Trophoblast cell (in vitro differentiated cells and primary cell): ENCODE results near the gene SGF29.

Experiments
- DNase-seq, 2 donors: peaks; one replicate each; pipeline ENCODE4 v3.0.0-alpha.2; 2016
- H2AFZ ChIP-seq: 2 replicates; pipeline ENCODE4 v1.6.1; 2013; ENCODE audit warnings: low read length, moderate library complexity, mild to moderate bottlenecking; ENCODE audit not compliant: insufficient read depth, poor library complexity
- H2AK5ac ChIP-seq: 2 replicates; pipeline ENCODE4 v1.6.1; 2013; ENCODE audit warnings: mild to moderate bottlenecking, low read length
- H2BK120ac ChIP-seq: 2 replicates; pipeline ENCODE4 v1.6.1; 2013; ENCODE audit warnings: low read length, mild to moderate bottlenecking, moderate library complexity; ENCODE audit not compliant: insufficient read depth, poor library complexity
- H2BK12ac ChIP-seq: 2 replicates; pipeline ENCODE4 v1.6.1; 2013; ENCODE audit warnings: mild to moderate bottlenecking, low read length, moderate library complexity
- H2BK5ac ChIP-seq: 2 replicates; pipeline ENCODE4 v1.6.1; 2013; ENCODE audit warnings: low read length, low read depth, moderate library complexity, mild to moderate bottlenecking; ENCODE audit not compliant: poor library complexity
- H3K14ac ChIP-seq: 2 replicates; pipeline ENCODE4 v1.6.1; 2013; ENCODE audit warnings: mild to moderate bottlenecking, low read length
- H3K18ac ChIP-seq: 2 replicates; pipeline ENCODE4 v1.6.1; 2013; ENCODE audit warnings: mild to moderate bottlenecking, low read length
- H3K23ac ChIP-seq: 2 replicates; pipeline ENCODE4 v1.6.1; 2013; ENCODE audit warnings: low read length
- H3K27ac ChIP-seq: 2 replicates; pipeline ENCODE4 v1.5.1; 2013; ENCODE audit warnings: low read depth, mild to moderate bottlenecking, inconsistent platforms, low read length, moderate library complexity
- H3K27me3 ChIP-seq: 2 replicates; pipeline ENCODE4 v1.6.1; 2013; ENCODE audit warnings: inconsistent platforms, mild to moderate bottlenecking, low read length, moderate library complexity; ENCODE audit not compliant: insufficient read depth
- H3K36me3 ChIP-seq, 2 experiments: 1 replicate in 1 of 2; 2 replicates in 1 of 2; pipeline ENCODE4 v1.6.1; 2013; ENCODE audit warnings: low read length in 2 of 2, mild to moderate bottlenecking in 2 of 2, moderate library complexity in 1 of 2; ENCODE audit not compliant: insufficient read depth in 2 of 2, control insufficient read depth in 1 of 2
- H3K4ac ChIP-seq: 2 replicates; pipeline ENCODE4 v1.6.1; 2013; ENCODE audit warnings: low read depth, mild to moderate bottlenecking, low read length, moderate library complexity
- H3K4me1 ChIP-seq, 2 experiments: 1 replicate in 1 of 2; 2 replicates in 1 of 2; pipeline ENCODE4 v1.6.1; 2013; ENCODE audit warnings: low read length in 2 of 2, mild to moderate bottlenecking in 2 of 2, moderate library complexity in 1 of 2; ENCODE audit not compliant: insufficient read depth in 2 of 2, control insufficient read depth in 1 of 2
- H3K4me2 ChIP-seq: 2 replicates; pipeline ENCODE4 v1.6.1; 2013; ENCODE audit warnings: inconsistent platforms, mild to moderate bottlenecking, low read length, moderate library complexity
- H3K4me3 ChIP-seq: 2 replicates; pipeline ENCODE4 v1.5.1; 2013; ENCODE audit warnings: mild to moderate bottlenecking, low read depth, low read length, inconsistent platforms
- H3K79me1 ChIP-seq: one replicate; pipeline ENCODE4 v1.6.1; 2013; ENCODE audit warnings: low read length
- H3K79me2 ChIP-seq: 2 replicates; pipeline ENCODE4 v1.6.1; 2013; ENCODE audit warnings: low read length, mild to moderate bottlenecking; ENCODE audit not compliant: control insufficient read depth, insufficient read depth, poor library complexity
- H3K9ac ChIP-seq: 2 replicates; pipeline ENCODE4 v1.6.1; 2013; ENCODE audit warnings: mild to moderate bottlenecking, low read length
- H3K9me3 ChIP-seq: 2 replicates; pipeline ENCODE4 v1.6.1; 2013; ENCODE audit warnings: low read depth, mild to moderate bottlenecking, control low read depth, inconsistent platforms, low read length; ENCODE audit not compliant: insufficient read depth
- H4K12ac ChIP-seq: 2 replicates; pipeline ENCODE4 v1.6.1; 2013; ENCODE audit warnings: low read depth, mild to moderate bottlenecking, low read length, moderate library complexity
- H4K8ac ChIP-seq: 2 replicates; pipeline ENCODE4 v1.6.1; 2013; ENCODE audit warnings: low read depth, mild to moderate bottlenecking, low read length, moderate library complexity
- H4K91ac ChIP-seq: one replicate; pipeline ENCODE4 v1.6.1; 2013; ENCODE audit warnings: low read depth, mild to moderate bottlenecking, low read length, moderate library complexity
- WGBS: extraction: QIAGEN DNeasy Blood & Tissue Kit; methylation state at CpG from one replicate; pipeline ENCODE4 v1.1.7; 2013; ENCODE audit warnings: missing lambda C conversion rate; ENCODE audit not compliant: insufficient read length, insufficient coverage; ENCODE audit errors: extremely low coverage; 5-methylcytosine and 5-hydroxymethylcytosine counted together

The SGF29 gene

DNA sequence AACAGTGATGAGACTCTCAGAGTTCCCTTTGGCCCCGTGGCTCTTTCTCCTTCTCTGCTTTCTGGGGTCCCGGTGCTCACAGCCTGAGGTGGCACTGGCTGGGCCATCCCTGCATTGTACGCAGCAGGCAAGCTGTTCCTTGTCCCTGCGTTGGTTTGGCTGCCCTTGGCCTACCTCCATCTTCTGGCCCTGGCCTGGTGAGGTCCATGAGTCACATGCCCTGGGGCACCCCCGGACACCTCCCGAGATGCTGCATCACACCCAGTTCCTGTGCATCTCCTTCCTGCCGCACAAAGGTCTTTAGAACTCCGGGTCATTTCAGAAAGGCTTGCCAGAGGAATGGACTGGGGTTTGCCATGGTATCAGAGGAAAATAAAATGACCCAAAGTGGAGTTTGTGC lies 33.7 kb downstream of the SGF29 start:
- DNase-seq = peak; percentile 67 to 76
- Histone ChIP-seq H3K9me3 (no peaks in the 10 kb centered on the region), H2AFZ (no peak overlapping the region), H2AK5ac (no peak overlapping the region), H3K36me3 (peaks cover 31 to 38% of the 10 kb centered on the region in 2 experiments), H2BK5ac (no peak overlapping the region), H3K4ac (no peak overlapping the region), H3K14ac (no peak overlapping the region), H3K27me3 (no peaks in the 10 kb centered on the region), H4K8ac (no peak overlapping the region), H3K23ac (no peak overlapping the region), H3K4me3 (no peak overlapping the region), H3K4me2 (no peak overlapping the region), H3K79me1 (no peaks in the 10 kb centered on the region), H3K4me1 (peaks cover 0 to 2% of the 10 kb centered on the region in 2 experiments), H4K91ac (no peak overlapping the region), H2BK12ac (no peak overlapping the region), H2BK120ac (no peak overlapping the region), H3K9ac (no peak overlapping the region), H3K79me2 (no peaks in the 10 kb centered on the region), H3K18ac (no peak overlapping the region), H4K12ac (no peak overlapping the region), H3K27ac (no peak overlapping the region)
- no CpG with 5 or more reads among the region's 8 CpGs for whole genome bisulfite sequencing

GRCh38 chr16:28589069-28589468 lies 35.3 kb downstream of the SGF29 start:
- Histone ChIP-seq H3K79me1 (no peaks in the 10 kb centered on the region), H3K9me3 (no peaks in the 10 kb centered on the region), H3K79me2 (no peaks in the 10 kb centered on the region), H3K23ac (no peak overlapping the region), H2AFZ (no peak overlapping the region), H3K36me3 (peaks cover 31 to 40% of the 10 kb centered on the region in 2 experiments), H4K12ac (no peak overlapping the region), H2AK5ac (no peak overlapping the region), H3K4me3 (no peak overlapping the region), H3K27ac (no peak overlapping the region), H2BK120ac (no peak overlapping the region), H3K27me3 (no peaks in the 10 kb centered on the region), H3K4me2 (no peak overlapping the region), H4K8ac (no peak overlapping the region), H3K14ac (no peak overlapping the region), H2BK5ac (no peak overlapping the region), H3K4me1 (peaks cover 0 to 2% of the 10 kb centered on the region in 2 experiments), H2BK12ac (no peak overlapping the region), H4K91ac (no peak overlapping the region), H3K18ac (no peak overlapping the region), H3K4ac (no peak overlapping the region), H3K9ac (no peak overlapping the region)
- DNase-seq = no peak
- WGBS = no CpG with 5 or more reads among the region's 8 CpGs

GRCh38 chr16:28589930-28590329 lies 36.2 kb downstream of the SGF29 start:
- Histone ChIP-seq H3K4ac (no peak overlapping the region), H3K4me1 (peaks cover 0 to 2% of the 10 kb centered on the region in 2 experiments)

DNA sequence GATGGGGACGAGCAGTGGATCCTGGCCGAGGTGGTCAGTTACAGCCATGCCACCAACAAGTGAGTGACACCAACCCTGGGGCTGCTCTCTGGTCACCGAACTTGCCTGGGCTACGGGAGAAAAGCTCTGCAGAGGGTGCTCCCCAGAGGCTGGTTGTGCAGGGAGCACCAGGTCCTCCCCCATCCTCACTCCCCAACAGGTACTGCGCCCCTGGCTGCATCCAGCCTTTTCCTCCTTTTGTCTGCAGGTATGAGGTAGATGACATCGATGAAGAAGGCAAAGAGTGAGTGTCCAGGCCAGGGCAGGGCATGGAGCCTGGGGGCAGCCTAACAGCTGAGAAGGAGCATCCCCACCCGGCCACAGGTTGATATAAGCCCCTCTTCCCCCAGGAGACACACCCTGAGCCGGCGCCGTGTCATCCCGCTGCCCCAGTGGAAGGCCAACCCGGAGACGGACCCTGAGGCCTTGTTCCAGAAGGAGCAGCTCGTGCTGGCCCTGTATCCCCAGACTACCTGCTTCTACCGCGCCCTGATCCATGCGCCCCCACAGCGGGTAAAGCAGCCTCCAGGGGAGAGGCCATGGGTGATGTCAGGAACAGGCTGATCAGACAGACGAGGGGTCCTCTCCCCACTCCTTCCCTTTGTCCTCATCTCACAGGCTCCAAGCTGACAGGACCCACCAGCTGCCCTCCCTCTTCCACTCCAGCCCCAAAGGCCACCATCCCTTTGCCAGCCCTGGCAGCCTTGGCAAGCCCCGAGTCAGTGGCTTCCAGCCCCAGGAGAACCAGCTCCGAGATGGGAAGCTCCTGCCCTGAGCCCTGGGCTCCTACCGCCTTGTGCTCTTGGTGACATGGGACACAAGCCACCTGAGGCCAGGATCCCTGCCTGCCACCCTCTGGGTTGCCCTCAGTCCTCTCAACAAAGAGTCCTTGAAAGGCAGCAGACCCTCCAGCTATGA lies 36.9 kb downstream of the SGF29 start:
- no peak overlapping the region for H3K4me3 ChIP-seq
- H3K36me3 ChIP-seq = peaks cover 27 to 35% of the 10 kb centered on the region in 2 experiments
- no peak overlapping the region for H3K4ac ChIP-seq
- no peak overlapping the region for H3K9ac ChIP-seq
- no peak overlapping the region for H4K8ac ChIP-seq
- H3K79me2 ChIP-seq = no peaks in the 10 kb centered on the region
- no peak overlapping the region for H4K12ac ChIP-seq
- no peaks in the 10 kb centered on the region for H3K9me3 ChIP-seq
- H3K23ac ChIP-seq = no peak overlapping the region
- no peaks in the 10 kb centered on the region for H3K27me3 ChIP-seq
- no peak overlapping the region for H2BK120ac ChIP-seq
- H3K18ac ChIP-seq = no peak overlapping the region
- no peak overlapping the region for H3K14ac ChIP-seq
- no peak overlapping the region for H4K91ac ChIP-seq
- DNase-seq = no peak
- H2AK5ac ChIP-seq = no peak overlapping the region
- no peak overlapping the region for H2BK5ac ChIP-seq
- peaks cover 0 to 2% of the 10 kb centered on the region in 2 experiments for H3K4me1 ChIP-seq
- no peak overlapping the region for H3K4me2 ChIP-seq
- no peaks in the 10 kb centered on the region for H3K79me1 ChIP-seq
- WGBS = no CpG with 5 or more reads among the region's 22 CpGs
- H2BK12ac ChIP-seq = no peak overlapping the region
- no peak overlapping the region for H2AFZ ChIP-seq
- no peak overlapping the region for H3K27ac ChIP-seq

More at GRCh38 chr16:28589930-28590329, 36.2 kb downstream of the SGF29 start:
- Histone ChIP-seq H3K36me3 (peaks cover 31 to 40% of the 10 kb centered on the region in 2 experiments), H3K79me1 (no peaks in the 10 kb centered on the region), H3K23ac (no peak overlapping the region), H3K79me2 (no peaks in the 10 kb centered on the region), H3K9me3 (no peaks in the 10 kb centered on the region), H2BK12ac (no peak overlapping the region), H3K27ac (no peak overlapping the region), H2BK120ac (no peak overlapping the region), H3K14ac (no peak overlapping the region), H2AK5ac (no peak overlapping the region), H3K9ac (no peak overlapping the region), H2AFZ (no peak overlapping the region), H2BK5ac (no peak overlapping the region), H3K27me3 (no peaks in the 10 kb centered on the region), H3K4me3 (no peak overlapping the region), H3K4me2 (no peak overlapping the region), H3K18ac (no peak overlapping the region), H4K12ac (no peak overlapping the region), H4K91ac (no peak overlapping the region), H4K8ac (no peak overlapping the region)
- WGBS = no CpG with 5 or more reads among the region's 13 CpGs
- no peak for DNase-seq
